HG03064 (cell line): ENCODE data around the gene PHLDB2.

Experiments used
- ATAC-seq: cut with Tn5 transposase; IDR thresholded peaks from one replicate; pipeline ENCODE4 v1.9.1; 2021; ENCODE audit warnings: low read depth; ENCODE audit not compliant: unreplicated experiment

The PHLDB2 gene

DNA sequence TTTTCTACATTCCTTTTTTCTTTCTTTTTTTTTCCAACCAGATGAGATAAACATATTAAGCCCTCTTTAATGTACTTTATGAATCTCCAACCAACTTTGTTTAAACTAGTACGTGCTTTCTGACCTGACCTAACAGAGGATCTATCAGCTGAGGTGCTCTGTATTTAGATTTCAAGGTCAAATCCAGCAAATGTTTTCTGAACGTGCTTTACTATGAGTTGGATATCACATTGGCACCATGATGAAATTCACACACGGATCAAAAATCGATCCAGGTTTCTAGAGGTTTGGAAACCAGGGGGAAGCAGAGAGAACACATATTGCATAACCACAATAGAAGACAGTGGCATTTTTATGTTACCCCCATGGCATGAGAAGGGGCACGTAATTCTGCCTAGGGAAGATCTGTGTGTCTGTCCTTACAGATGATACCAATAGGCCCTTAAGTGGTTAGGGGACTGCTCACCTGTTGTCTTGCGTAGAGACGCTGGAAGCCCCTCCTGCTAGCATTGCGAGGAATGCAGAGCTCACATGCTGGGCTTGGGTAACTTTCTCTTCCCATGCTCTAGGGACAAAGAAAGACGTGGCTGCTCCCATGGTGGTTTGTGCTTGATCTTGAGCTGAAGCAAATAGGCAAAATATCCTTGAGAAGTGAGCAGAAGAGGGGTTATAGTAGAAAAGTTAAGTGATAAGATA, 60.5 kb downstream of the PHLDB2 start:
- ATAC-seq: no peak

DNA sequence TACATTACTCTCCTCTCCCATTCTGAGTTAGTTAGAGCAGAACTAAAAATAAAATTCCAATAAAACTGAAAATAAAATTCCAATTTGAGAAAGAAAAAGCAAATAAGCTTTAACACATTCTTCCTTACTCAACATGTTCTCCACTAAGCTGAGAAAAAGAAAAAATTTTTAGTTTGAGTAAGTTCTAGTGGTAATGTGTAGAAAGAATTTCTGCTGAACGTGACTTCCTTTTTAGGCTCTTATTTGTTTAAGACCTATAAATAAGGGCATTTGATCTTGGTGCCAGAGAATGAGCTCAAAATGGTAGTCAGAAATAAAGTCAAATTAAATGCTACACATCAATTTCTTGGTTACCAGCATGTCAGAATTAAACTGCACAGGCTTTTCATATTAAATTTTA, 62.1 kb downstream of the PHLDB2 start:
- no peak for ATAC-seq

DNA sequence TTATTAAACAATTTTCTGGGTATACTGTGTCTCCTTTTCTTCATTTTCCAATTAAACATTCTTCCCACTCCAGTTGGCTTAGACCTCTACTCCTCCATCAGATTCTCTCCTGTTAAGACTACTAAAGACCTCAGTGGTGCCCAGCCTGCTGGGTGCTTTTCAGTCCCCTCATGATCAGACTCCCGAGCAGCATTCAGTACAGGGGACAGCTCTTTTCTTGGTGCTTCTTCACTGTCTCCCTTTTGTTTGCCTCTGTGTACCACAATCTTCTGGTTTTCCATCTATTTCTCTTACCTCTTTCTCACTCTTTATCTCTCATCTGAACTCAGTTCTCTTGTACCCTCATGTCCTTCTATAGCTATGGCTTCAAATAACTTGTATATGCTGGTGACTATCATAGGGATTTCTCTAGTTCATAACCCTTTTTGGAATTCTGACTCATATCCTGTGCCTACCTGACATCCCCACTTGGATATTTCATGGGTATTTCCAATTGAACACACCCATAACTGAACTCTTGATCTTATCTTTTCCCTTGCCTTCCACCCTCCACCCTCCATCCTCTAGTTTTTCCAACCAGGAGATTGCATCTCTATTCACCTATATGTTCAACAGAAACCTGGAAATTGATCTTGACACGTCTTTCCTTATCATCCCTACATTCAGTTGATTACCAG, 64.2 kb downstream of the PHLDB2 start:
- no peak for ATAC-seq

DNA sequence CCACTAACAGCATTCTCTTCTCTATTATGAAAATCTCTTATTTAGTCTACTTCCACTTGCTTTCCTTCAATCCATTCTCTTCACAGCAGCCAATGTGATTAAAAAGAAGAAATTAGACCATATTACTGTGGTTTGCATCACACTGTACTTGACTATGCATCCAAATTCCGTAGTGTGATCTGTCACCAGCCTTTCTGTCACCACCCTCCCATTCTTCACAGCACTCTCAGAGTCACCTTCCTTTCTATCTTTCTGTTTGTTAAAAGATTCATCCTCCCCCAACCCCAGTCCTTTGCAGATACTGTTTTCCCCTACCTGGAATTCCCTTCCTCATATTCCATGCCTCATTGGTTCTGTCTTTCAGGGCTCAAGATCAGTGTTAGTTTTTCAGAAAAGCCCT, 64.7 kb downstream of the PHLDB2 start:
- no peak for ATAC-seq

- no peak for ATAC-seq
Observed at GRCh38 chr3:111924283-111924682, 65.2 kb downstream of the PHLDB2 start.

DNA sequence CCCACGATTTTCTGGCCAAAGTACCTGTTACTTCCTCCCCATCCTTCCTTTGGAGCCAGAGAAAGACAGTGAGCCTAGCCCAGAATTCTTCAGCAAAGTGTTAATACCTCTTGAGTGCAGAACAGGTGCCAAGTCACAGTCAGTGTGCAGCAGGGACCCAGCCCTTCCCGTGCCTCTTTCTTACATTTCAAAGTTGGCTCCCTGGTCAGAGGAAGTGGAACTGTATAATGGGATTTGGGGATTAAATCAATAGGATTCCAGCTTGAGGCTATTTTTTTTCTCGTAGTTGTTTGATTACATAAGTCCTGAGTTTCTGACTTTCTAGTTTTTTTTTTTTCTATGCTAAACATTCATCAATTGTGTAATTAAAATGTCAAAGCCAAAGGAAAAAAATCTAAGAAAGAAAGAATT, 67.2 kb downstream of the PHLDB2 start:
- ATAC-seq: no peak

GRCh38 chr3:111928613-111929012, 69.5 kb downstream of the PHLDB2 start:
- ATAC-seq: no peak

- no peak for ATAC-seq
Observed at GRCh38 chr3:111929484-111929883, 70.4 kb downstream of the PHLDB2 start.

DNA sequence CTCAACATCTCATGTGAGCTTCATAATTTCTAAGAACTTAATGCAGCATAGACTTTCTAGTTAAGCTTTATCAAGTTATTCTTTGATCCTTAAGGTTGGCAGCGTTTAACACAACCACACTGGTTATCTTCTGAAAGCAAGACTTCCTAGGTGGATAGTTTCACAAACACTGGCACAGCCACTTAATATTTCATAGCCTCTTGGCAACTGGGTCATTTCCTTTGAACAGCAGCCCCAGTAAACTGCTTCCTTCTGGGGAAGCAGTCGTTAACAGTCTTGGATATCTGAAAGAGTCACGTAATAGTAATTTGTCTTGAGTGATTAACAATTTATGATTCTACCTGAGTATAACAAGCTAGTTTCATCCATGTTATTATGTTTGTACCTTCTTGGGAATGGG, 73.9 kb downstream of the PHLDB2 start:
- no peak for ATAC-seq

- ATAC-seq: no peak
Observed at GRCh38 chr3:111936191-111936841, 77.3 kb downstream of the PHLDB2 start.

- ATAC-seq: no peak
Observed at GRCh38 chr3:111936967-111937366, 77.9 kb downstream of the PHLDB2 start.

DNA sequence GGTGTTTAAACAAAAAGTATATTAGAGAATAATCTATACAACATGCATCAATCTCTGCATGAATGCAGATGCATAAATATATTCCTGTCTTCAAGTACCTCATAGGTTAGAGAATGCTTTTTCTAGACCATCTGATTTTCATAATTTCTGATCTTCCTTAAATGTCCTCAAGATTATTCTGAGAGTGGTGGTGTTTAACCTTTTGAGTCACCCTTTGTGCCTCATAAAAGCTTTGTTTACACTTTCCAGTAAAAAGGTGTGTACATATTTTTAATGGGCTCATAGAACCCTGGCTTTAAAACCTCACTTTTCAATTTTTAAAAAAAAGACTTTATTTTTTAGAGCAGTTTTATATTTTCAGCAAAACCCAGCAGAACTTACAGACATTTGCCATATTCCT, 78.8 kb downstream of the PHLDB2 start:
- ATAC-seq: no peak

DNA sequence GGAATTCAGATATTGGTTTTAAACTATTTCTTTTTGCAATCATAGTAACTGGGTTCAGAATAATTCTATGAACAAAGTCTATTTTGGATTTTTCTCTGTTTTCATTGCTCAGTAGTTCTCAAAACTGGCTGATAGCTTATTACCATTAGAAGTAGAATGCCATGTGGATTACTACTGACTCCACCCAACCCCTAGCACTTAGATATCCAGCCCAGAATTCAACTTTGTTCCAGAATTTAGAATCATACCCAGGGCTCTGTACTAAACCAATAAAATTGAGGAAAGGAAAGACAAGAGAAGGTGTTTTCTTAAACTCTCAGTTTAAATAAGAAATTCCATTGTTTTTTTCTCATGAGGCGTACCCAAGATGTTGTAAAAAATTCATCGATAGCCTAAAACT, 80.8 kb downstream of the PHLDB2 start:
- no peak for ATAC-seq

GRCh38 chr3:111943533-111943932, 84.5 kb downstream of the PHLDB2 start:
- no peak for ATAC-seq

DNA sequence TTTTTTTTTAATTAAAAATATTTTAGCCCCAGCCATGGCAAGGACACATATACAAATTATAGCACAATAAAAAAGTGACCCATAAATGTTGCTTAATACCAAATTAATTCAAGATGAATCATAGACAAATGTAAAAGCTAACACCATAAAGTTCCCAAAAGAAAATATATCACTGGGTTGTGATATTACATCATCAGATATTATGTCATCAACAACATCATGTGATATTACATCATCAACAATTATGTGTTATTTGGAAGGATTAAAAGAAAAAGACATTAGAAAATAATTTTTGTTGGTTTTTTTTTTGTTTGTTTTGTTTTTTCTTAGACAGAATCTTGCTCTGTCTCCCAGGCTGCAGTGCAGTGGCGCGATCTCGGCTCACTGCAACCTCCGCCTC, 85.3 kb downstream of the PHLDB2 start:
- ATAC-seq: no peak

- ATAC-seq: no peak
Observed at GRCh38 chr3:111947231-111947630, 88.2 kb downstream of the PHLDB2 start.

DNA sequence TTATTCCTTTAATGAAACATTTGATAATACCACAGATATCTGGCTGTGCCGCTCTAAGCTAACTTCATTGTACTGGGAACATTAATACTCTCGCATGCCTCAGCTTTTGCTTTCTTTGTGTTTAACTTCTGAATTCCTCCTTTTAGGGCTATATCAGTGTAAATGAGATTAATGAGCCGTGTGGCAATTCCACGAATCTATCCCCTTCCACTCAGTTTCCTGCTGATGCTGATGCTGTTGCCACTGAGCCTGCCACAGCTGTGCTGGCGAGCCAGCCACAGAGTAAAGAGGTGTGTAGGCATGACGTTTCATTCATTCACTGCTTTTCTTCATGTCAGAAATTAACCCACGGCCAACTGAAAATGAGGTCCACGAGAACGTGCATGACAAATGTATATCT, 89.7 kb downstream of the PHLDB2 start:
- ATAC-seq: no peak

- ATAC-seq: no peak
Observed at GRCh38 chr3:111949712-111950111, 90.6 kb downstream of the PHLDB2 start.

DNA sequence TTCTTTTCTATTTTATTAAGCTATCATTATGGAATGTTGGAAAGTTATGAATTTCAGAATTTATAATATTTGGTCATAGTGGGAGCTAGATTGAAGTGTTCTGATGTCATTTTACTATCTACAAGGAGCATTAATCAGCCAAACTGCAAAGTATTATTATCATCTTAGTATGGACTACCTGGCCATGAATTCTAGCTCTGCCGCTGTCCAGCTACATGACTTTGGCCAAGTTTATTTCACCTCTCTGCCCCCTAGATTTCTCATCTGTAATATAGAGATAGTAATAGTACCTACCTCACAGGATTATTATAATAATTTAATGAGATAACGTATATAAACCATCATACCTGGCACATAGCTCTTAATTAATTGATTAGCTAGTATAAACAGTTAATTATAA, 92.0 kb downstream of the PHLDB2 start:
- no peak for ATAC-seq

DNA sequence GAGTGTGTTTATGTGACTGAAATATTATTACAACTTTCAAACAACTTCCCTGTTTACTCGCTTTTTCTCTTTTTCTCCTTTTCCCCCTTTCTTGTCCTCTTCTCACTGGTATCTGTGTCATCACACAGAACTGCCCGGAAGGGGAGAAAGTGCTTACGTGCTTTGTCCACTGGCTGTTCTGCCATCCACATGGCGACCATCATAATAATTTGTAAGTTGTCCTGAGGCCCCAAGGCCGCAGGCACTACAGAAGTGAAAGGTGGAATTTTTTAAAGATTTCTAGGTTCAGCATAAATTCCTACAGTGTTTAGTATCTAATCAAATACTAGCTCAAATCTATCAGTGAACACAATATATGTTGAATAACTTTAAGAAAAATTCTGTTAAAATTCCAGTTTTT, 93.0 kb downstream of the PHLDB2 start:
- ATAC-seq: no peak

- no peak for ATAC-seq
Observed at GRCh38 chr3:111952866-111953450, 93.9 kb downstream of the PHLDB2 start.
